ENCODE data around the gene EIF5.

- TF ChIP-seq CTCF (IDR thresholded peaks at IDR 0.05), result no peak
- TF ChIP-seq ZFX (IDR thresholded peaks at IDR 0.05; ENCODE audit: borderline replicate concordance), result no peak
These were observed 3.8 kb downstream of the EIF5 start for GRCh38 chr14:103337794-103338193.
